IPS DF 4.7 (cell line): Measurements from ENCODE around the gene RHPN2.
"Not testable (repeated sequence)": the region's sequence is repeated elsewhere in the genome, so short reads cannot be mapped to it uniquely, and the experiment has no call there.

ENCODE experiments used
- DNase-seq: peaks from one replicate; pipeline ENCODE4 v3.0.0-alpha.2; 2013; ENCODE audit warnings: low spot score; ENCODE audit errors: extremely low read depth

Gene RHPN2

GRCh38 chr19:33066543-33066942, 1.9 kb upstream of the RHPN2 start:
- no peak for DNase-seq

- DNase-seq: no peak
Observed at GRCh38 chr19:33064458-33064791, 263 bp downstream of the RHPN2 start.

GRCh38 chr19:33063753-33064457, 783 bp downstream of the RHPN2 start:
- no peak for DNase-seq

DNA sequence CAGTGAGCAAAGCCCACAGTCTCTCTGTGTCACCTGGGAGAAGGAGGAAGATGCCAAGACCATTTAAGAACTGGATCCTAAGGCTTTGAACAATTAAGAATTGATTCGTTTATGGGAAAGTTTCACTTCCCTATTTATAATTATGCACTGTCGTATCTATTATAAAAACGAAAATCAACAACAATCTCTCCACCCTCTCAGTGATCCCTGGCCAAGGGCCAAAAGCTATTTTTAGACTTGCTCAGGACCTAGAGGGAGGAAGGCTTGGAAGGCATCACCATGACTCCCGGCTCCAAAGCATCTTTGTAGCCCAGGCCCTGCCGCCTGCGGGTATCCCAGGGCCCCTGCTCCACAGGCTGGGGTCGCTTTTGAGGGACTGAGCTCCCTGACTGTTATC, 1.3 kb downstream of the RHPN2 start:
- DNase-seq: no peak

- DNase-seq: no peak
Observed at GRCh38 chr19:33062902-33063301, 1.8 kb downstream of the RHPN2 start.

- DNase-seq: no peak
Observed at GRCh38 chr19:33060586-33060985, 4.1 kb downstream of the RHPN2 start.

DNA sequence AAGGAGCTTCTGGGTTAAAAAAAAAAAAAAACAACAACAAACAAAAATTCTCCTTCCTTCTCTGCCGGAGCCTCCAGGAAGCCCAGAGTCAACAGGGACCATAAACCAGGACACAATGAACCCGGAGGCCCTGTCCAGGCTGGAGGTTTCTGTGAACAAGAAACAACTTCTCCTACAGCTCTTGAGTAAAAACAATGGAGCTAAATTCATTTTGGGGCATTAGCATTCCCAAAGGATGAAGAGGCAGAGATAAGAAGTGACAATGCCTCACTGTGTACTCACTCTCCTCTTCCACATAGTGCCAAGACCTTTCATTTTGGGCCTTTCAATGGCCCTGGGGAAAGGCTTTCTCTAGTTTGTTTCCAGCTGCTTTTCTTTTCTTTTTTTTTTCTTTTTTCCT, 9.0 kb downstream of the RHPN2 start:
- no peak for DNase-seq

DNA sequence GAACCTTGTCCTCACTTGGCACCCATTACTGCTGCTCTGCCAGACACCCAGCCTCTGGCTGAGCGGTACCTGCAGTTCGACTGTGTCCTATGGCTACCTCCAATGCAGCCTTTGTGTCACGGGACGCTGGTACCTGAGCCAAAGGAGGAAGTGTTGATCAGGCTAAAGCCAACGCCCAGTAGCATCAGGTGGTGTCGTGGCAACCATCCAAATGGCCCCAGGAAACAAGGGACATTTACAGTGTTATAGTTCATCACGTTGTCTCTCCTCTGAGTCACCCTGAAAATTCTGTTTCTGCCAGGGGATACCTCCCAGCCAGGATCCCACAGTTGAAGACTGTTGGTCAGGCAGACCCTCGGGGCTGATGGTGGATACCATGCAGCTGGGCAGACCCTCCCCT, 10.1 kb downstream of the RHPN2 start:
- no peak for DNase-seq

GRCh38 chr19:33052352-33052972, 12.2 kb downstream of the RHPN2 start:
- DNase-seq: no peak

GRCh38 chr19:33050110-33050509, 14.6 kb downstream of the RHPN2 start:
- no peak for DNase-seq

DNA sequence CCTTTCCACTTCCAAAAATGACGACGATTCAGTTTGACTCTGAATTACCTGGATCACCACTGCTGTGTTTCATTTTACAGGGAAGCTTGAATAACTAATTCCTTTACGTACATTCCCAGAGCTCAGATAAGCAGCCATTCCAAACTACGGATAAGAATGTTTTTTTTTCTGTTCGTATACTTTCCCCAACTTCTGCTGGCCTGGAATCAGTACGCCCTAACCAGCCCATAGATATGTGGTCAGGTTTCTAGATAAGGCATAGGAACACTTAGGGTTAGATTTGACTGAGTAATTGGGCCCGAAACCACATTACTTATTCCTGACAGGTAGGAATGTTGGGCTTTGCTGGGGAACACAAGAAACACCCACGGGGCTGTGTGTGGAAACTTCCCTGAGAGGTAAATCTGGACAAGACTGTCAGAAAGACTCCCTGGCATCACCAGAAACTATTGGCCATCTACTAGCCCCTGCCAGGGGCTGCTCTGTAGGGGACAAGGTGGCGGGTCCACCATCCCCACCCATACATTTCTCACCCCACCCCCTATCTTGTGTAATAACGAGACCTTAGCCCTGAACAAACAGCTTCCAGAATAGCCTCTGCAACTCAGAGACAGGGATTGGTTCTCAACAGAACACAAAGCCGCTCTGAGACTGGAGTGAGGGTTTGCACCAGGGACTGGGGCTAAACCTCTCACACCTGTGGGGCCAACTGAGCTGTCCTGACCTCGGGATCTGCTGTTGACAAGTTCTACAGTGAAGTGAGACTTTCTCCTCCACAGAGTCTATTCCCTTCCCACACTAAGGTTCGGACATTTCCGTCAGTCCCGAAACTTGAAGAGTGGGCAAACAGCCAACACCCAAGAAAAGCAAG, 15.6 kb downstream of the RHPN2 start:
- DNase-seq: no peak

DNA sequence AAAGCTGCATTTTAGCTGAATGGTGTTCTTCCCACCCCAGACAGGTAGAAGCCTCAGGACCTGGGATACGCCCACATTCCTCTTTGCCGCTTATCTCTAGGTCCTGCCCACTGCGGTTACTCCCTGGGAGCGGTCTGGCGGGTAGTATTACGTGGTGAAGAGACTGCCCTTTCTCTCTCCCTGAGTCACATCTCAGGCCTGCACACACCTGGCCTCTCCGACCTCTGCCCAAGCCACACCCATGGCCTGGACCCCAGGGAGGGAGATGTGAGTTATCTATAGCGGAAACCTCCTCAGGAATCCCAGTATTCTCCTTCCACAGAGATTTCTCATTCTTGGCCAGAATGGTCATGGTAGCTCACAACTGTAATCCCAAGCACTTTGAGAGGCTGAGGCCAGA, 17.3 kb downstream of the RHPN2 start:
- DNase-seq: no peak

DNA sequence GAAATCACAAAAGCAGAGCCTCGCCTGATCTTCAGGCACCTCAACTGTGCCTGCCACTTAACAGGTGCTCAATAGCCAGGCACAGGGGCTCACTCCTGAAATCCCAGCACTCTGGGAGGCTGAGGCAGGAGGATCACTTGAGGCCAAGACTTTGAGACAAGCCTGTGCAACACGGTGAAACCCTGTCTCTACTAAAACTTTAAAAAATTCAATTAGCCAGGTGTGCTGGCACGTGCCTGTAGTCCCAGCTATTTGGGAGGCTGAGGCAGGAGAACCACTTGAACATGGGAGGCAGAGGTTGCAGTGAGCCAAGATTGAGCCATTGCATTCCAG, 22.9 kb downstream of the RHPN2 start:
- not testable (repeated sequence) for DNase-seq

DNA sequence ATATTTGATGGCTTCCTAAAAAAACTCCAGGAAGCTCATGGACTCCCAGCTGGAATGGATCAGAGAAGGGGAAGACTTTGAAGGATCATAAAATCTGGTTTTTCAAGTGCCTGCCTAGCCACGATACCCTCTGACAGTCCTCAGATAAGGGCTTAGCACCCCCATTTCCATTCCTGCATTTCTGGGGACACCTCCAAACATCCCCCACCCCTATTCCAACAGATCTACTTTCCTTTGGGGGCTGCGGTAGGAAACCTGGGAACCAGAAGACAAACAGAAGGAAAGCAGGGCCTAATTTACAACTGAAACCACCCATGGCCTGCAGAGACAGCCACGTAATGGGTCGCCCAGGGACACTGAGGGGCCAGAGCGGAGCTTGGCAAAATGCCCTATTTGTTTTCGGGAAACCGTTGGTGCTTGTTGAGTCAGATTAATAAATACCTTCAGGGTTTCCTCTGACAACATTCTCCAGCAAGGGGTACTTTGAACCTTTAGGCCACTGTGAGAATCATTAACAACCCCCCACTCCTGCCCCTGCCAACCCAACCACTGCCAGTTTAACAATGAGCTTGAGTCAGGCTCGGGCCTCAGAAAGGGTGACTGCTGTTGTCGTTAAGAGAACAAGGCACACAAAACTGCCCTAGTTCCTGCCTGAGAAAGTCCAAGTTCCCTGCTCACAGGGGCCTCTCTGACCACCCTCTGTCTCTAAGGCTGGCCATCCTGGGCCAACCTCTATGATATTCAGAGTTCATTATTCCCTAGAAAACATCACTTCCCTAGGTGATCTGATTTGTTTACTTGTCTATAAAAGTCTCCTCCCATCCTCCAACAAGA, 23.5 kb downstream of the RHPN2 start:
- no peak for DNase-seq

- DNase-seq: no peak
Observed at GRCh38 chr19:33039815-33040214, 24.9 kb downstream of the RHPN2 start.

DNA sequence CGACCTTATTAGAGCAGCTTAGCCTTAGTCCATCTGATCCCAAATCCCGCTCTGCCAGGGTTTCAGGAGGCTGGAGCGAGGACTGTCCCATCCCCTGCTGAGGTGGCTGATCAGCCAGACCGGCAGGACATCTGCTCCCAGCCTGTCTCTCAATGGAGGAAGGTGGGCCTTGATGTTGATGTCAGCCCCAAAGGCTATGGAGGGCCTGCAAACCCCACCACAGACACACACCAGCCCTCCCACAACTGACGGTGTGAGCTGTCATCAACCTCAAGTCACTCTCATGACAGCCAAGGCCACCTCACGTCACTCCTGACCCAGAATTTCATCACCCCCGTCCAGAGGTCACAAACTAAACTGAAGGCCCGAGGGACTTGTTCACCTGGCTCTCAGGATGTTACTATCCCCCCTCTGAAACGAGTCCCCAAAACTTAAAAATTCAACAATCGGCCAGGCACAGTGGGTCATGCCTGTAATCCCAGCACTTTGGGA, 25.5 kb downstream of the RHPN2 start:
- no peak for DNase-seq

- DNase-seq: not testable (repeated sequence)
Observed at GRCh38 chr19:33037168-33038025, 27.3 kb downstream of the RHPN2 start.

- DNase-seq: not testable (repeated sequence)
Observed at GRCh38 chr19:33036370-33037167, 28.1 kb downstream of the RHPN2 start.

GRCh38 chr19:33035461-33035860, 29.2 kb downstream of the RHPN2 start:
- DNase-seq: no peak
